HepG2 (cell line): Measurements from ENCODE around the gene STOML2. TPM values are rescaled to one million over a fixed set of nuclear protein-coding genes. Genes with fewer than 3 reads are reported as not detected.

ENCODE experiments used
- EED ChIP-seq: sonication (generic); formaldehyde crosslinking; IDR thresholded peaks from 2 replicates; pipeline ENCODE4 v1.5.0; 2020; ENCODE audit warnings: mild to moderate bottlenecking, missing genetic modification reagents
- ETV5 ChIP-seq: IDR thresholded peaks from 2 replicates; pipeline ENCODE4 v1.6.1; 2018; ENCODE audit warnings: missing biosample characterization, missing genetic modification reagents, inconsistent platforms, borderline replicate concordance
- GABPA ChIP-seq, 2 experiments: IDR thresholded peaks; 2 replicates each; pipeline ENCODE4 v1.6.1; 2011 to 2016; ENCODE audit warnings: low read depth in 2 of 2, low read length in 1 of 2, missing biosample characterization in 1 of 2, missing genetic modification characterization in 1 of 2
- HMG20B ChIP-seq: conservative IDR thresholded peaks from 2 replicates; pipeline ENCODE4 v1.6.1; 2016; ENCODE audit warnings: missing genetic modification reagents, missing compliant biosample characterization
- KAT8 ChIP-seq: IDR thresholded peaks from 2 replicates; pipeline ENCODE4 v1.6.1; 2016; ENCODE audit warnings: missing genetic modification reagents, missing compliant biosample characterization
- SALL1 ChIP-seq: sonication (generic); formaldehyde crosslinking; IDR thresholded peaks from 2 replicates; pipeline ENCODE4 v1.8.0; 2022; ENCODE audit warnings: mild to moderate bottlenecking, missing genetic modification reagents
- TSC22D2 ChIP-seq: sonication (generic); formaldehyde crosslinking; IDR thresholded peaks from 2 replicates; pipeline ENCODE4 v1.5.1; 2020; ENCODE audit warnings: missing genetic modification reagents, mild to moderate bottlenecking, borderline replicate concordance
- YEATS4 ChIP-seq: sonication (generic); formaldehyde crosslinking; IDR thresholded peaks from 2 replicates; pipeline ENCODE4 v1.4.0; 2020; ENCODE audit warnings: missing genetic modification reagents, borderline replicate concordance
- ZMYM3 ChIP-seq: sonication (generic); formaldehyde crosslinking; IDR thresholded peaks from 2 replicates; pipeline ENCODE4 v1.5.1; 2020; ENCODE audit warnings: mild to moderate bottlenecking, missing genetic modification reagents
- ZNF180 ChIP-seq: sonication (generic); formaldehyde crosslinking; IDR thresholded peaks from 2 replicates; pipeline ENCODE4 v1.4.0; 2020; ENCODE audit warnings: low read depth, missing genetic modification reagents, borderline replicate concordance
- ZNF552 ChIP-seq: sonication (generic); formaldehyde crosslinking; IDR thresholded peaks from 2 replicates; pipeline ENCODE4 v1.9.0; 2022; ENCODE audit warnings: missing genetic modification reagents, mild to moderate bottlenecking, borderline replicate concordance
- ZNF577 ChIP-seq: sonication (generic); formaldehyde crosslinking; IDR thresholded peaks from 2 replicates; pipeline ENCODE4 v1.4.0; 2020; ENCODE audit warnings: mild to moderate bottlenecking, low read depth, missing genetic modification reagents, borderline replicate concordance
- ZNF883 ChIP-seq: sonication (generic); formaldehyde crosslinking; IDR thresholded peaks from 2 replicates; pipeline ENCODE4 v1.5.1; 2020; ENCODE audit warnings: mild to moderate bottlenecking, missing genetic modification reagents; ENCODE audit errors: not compliant biosample characterization
- ZSCAN22 ChIP-seq: sonication (generic); formaldehyde crosslinking; IDR thresholded peaks from 2 replicates; pipeline ENCODE4 v1.4.0; 2020; ENCODE audit warnings: mild to moderate bottlenecking, missing genetic modification reagents
- polyA plus RNA-seq, 8 experiments: library from polyadenylated mRNA; depleted of rRNA in 3 of 8; stranded (reverse) in 7 of 8; unstranded in 1 of 8; fragments of >200 nt; fragmentation: Illumina TruSeq in 4 of 8; extraction: Trizol in 4 of 8; gene quantifications; 2 replicates each; pipeline versions ENCODE4 v1.2.1 to v1.2.3, GENCODE V29; 2011 to 2016; ENCODE audit warnings: low read depth in 4 of 8, missing spikeins in 1 of 8, mixed read lengths in 1 of 8; ENCODE audit not compliant: insufficient read depth in 1 of 8
- total RNA-seq, 5 experiments: library from RNA; depleted of rRNA; stranded (reverse); fragments of >200 nt; fragmentation: Illumina TruSeq; extraction: Trizol; gene quantifications; 2 replicates each; pipeline ENCODE4 v1.2.3, GENCODE V29; 2016; ENCODE audit warnings: low read depth in 1 of 5
- TF ChIP-seq, protein P1 (sequence below): sonication (generic); formaldehyde crosslinking; IDR thresholded peaks from 2 replicates; pipeline ENCODE4 v1.5.0; 2020; ENCODE audit warnings: mild to moderate bottlenecking, missing genetic modification reagents, moderate library complexity
- TF ChIP-seq, protein P2 (sequence below): sonication (generic); formaldehyde crosslinking; IDR thresholded peaks from 2 replicates; pipeline ENCODE4 v1.5.1; 2020; ENCODE audit warnings: missing genetic modification reagents, mild to moderate bottlenecking, borderline replicate concordance
- TF ChIP-seq, protein P3 (sequence below): sonication (generic); formaldehyde crosslinking; IDR thresholded peaks from 2 replicates; pipeline ENCODE4 v1.4.0; 2020; ENCODE audit warnings: missing genetic modification reagents
- TF ChIP-seq, protein P4 (sequence below): sonication (generic); formaldehyde crosslinking; IDR thresholded peaks from 2 replicates; pipeline ENCODE4 v1.9.0; 2022; ENCODE audit warnings: low read depth, missing genetic modification reagents

The STOML2 gene
- total and polyA plus RNA-seq, 2 of the 13 experiments (the other 11 are each of a cell fraction or from before 2014, with no cell fraction given) = 245 to 250 TPM

DNA sequence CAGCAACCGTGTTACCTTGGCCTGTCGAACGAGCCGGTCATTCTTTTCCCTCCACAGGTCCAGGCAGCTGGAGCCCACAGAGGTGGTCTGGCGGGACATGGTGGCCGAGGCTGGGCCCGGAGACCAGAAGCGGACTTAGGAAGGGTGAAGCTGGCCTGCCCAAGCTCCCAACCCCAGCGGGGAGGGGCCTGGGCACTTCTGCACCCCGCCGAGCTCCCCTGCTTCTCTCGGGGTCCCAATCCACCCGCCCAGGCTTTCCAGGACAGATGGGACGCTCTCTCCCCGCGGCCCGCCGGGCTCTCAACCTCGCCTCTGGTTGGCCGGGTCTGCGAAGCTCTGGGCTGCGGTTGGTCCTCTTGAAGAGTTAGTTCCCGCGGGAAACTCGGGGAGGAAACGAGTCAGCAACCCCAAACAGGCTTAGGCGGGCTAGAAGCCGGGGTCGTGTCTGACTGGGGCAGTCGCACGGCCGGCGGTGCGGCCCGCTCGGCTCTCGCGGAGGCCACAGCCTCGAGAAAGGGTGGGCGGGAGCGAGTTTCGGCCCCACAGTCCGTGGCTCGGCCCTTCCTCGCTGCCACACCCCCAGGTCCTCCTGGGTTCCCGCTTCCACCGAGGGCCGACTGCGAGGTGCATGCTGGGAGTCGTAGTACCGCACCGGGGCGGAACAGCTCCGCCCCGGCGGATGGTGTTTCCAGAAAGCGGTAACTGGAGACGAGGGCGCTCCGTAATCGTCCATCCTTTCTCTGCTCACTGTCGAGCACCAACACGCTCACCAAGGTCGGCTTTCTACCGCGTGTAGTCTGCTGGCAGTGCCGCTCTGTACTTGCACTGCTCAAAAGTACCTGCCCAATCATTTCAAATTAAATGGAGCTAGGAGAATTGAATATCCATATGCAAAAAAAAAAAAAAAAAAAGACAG lies 23.2 kb downstream of the STOML2 start, which contains the start of gene FANCG (continued):
- TF ChIP-seq, protein P1, sequence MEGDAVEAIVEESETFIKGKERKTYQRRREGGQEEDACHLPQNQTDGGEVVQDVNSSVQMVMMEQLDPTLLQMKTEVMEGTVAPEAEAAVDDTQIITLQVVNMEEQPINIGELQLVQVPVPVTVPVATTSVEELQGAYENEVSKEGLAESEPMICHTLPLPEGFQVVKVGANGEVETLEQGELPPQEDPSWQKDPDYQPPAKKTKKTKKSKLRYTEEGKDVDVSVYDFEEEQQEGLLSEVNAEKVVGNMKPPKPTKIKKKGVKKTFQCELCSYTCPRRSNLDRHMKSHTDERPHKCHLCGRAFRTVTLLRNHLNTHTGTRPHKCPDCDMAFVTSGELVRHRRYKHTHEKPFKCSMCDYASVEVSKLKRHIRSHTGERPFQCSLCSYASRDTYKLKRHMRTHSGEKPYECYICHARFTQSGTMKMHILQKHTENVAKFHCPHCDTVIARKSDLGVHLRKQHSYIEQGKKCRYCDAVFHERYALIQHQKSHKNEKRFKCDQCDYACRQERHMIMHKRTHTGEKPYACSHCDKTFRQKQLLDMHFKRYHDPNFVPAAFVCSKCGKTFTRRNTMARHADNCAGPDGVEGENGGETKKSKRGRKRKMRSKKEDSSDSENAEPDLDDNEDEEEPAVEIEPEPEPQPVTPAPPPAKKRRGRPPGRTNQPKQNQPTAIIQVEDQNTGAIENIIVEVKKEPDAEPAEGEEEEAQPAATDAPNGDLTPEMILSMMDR (CRISPR knock-in tag) = peak; percentile 44
- TF ChIP-seq ZNF180 (CRISPR knock-in tag) (0 out of 2 replicates have a peak, but pooled peaks have one; percentile 6), ZMYM3 (CRISPR knock-in tag) (no peak), YEATS4 (CRISPR knock-in tag) (peak; percentile 53; the same call in 1 of the 2 replicates), TSC22D2 (CRISPR knock-in tag) (no peak), SALL1 (CRISPR knock-in tag) (peak; percentile 71; the same call in 1 of the 2 replicates), ZNF577 (no peak), ZSCAN22 (no peak), KAT8 (CRISPR knock-in tag) (peak; percentile 78), GABPA (IDR thresholded peaks at IDR 0.05; ENCODE audit: low read depth, low read length) (no peak), GABPA (CRISPR knock-in tag; IDR thresholded peaks at IDR 0.05; ENCODE audit: low read depth) (peak; percentile 85), ZNF883 (CRISPR knock-in tag) (peak; percentile 62), EED (CRISPR knock-in tag) (peak; percentile 81; the same call in 1 of the 2 replicates), HMG20B (no peak), ETV5 (CRISPR knock-in tag) (0 out of 2 replicates have a peak, but pooled peaks have one; percentile 23), ZNF552 (CRISPR knock-in tag) (no peak; the same call in 1 of the 2 replicates)
- TF ChIP-seq, protein P2, sequence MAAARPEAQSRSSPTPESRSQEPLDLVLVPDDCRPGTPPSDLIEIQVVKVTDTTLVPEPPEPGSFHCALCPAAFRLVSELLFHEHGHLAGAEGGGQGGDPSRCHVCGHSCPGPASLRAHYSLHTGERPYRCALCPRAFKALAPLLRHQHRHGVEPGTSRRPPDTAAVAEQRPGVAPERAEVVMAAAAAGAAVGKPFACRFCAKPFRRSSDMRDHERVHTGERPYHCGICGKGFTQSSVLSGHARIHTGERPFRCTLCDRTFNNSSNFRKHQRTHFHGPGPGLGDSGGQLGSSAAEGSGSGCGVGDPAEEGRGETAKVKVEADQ (CRISPR knock-in tag) = no peak
- TF ChIP-seq, protein P3, sequence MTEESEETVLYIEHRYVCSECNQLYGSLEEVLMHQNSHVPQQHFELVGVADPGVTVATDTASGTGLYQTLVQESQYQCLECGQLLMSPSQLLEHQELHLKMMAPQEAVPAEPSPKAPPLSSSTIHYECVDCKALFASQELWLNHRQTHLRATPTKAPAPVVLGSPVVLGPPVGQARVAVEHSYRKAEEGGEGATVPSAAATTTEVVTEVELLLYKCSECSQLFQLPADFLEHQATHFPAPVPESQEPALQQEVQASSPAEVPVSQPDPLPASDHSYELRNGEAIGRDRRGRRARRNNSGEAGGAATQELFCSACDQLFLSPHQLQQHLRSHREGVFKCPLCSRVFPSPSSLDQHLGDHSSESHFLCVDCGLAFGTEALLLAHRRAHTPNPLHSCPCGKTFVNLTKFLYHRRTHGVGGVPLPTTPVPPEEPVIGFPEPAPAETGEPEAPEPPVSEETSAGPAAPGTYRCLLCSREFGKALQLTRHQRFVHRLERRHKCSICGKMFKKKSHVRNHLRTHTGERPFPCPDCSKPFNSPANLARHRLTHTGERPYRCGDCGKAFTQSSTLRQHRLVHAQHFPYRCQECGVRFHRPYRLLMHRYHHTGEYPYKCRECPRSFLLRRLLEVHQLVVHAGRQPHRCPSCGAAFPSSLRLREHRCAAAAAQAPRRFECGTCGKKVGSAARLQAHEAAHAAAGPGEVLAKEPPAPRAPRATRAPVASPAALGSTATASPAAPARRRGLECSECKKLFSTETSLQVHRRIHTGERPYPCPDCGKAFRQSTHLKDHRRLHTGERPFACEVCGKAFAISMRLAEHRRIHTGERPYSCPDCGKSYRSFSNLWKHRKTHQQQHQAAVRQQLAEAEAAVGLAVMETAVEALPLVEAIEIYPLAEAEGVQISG (CRISPR knock-in tag) = peak; percentile 96
- TF ChIP-seq, protein P4, sequence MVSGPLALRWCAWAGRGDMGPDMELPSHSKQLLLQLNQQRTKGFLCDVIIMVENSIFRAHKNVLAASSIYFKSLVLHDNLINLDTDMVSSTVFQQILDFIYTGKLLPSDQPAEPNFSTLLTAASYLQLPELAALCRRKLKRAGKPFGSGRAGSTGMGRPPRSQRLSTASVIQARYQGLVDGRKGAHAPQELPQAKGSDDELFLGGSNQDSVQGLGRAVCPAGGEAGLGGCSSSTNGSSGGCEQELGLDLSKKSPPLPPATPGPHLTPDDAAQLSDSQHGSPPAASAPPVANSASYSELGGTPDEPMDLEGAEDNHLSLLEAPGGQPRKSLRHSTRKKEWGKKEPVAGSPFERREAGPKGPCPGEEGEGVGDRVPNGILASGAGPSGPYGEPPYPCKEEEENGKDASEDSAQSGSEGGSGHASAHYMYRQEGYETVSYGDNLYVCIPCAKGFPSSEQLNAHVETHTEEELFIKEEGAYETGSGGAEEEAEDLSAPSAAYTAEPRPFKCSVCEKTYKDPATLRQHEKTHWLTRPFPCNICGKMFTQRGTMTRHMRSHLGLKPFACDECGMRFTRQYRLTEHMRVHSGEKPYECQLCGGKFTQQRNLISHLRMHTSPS (CRISPR knock-in tag) = 0 out of 2 replicates have a peak, but pooled peaks have one; percentile 46
